ENCODE results near the gene RIN3.

DNA sequence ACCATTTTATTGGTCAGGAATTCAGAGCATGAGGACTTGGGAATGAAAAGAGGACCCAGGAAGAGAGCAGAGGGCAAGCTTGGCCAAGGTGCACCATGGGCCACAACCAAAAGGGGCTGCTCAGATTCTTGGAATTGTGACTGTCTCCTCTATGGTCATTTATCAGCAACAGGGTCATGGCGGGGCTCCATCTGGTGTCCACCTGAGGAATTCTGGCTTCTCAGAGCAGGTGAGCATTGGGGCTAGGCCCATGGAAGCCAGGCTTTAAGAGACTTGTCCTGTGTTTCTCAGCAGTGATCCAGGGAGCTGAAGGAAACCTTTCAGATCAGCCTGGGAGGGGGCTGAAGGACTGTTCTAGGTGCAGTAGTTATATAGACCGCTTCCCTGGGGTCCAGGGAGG, 2.6 kb upstream of the RIN3 start:
- no peak for TF ChIP-seq POLR2A (IDR thresholded peaks at IDR 0.05)
- TF ChIP-seq, protein P1, sequence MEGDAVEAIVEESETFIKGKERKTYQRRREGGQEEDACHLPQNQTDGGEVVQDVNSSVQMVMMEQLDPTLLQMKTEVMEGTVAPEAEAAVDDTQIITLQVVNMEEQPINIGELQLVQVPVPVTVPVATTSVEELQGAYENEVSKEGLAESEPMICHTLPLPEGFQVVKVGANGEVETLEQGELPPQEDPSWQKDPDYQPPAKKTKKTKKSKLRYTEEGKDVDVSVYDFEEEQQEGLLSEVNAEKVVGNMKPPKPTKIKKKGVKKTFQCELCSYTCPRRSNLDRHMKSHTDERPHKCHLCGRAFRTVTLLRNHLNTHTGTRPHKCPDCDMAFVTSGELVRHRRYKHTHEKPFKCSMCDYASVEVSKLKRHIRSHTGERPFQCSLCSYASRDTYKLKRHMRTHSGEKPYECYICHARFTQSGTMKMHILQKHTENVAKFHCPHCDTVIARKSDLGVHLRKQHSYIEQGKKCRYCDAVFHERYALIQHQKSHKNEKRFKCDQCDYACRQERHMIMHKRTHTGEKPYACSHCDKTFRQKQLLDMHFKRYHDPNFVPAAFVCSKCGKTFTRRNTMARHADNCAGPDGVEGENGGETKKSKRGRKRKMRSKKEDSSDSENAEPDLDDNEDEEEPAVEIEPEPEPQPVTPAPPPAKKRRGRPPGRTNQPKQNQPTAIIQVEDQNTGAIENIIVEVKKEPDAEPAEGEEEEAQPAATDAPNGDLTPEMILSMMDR (IDR thresholded peaks at IDR 0.05), result no peak
- no peak for TF ChIP-seq POLR2AphosphoS5 (IDR thresholded peaks at IDR 0.05)
- TF ChIP-seq EP300 (IDR thresholded peaks at IDR 0.05), result no peak
